Measurements from ENCODE around the gene COX7B2.

Gene COX7B2, protein sequence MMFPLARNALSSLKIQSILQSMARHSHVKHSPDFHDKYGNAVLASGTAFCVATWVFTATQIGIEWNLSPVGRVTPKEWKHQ

GRCh38 chr4:46909078-46909477, at the start of gene COX7B2:
Gene COX7B2, minus strand, starts transcription at chr4:46909245. Its CDS starts 174,053 bp downstream, at chr4:46735192.
- DNase-seq = no peak

DNA sequence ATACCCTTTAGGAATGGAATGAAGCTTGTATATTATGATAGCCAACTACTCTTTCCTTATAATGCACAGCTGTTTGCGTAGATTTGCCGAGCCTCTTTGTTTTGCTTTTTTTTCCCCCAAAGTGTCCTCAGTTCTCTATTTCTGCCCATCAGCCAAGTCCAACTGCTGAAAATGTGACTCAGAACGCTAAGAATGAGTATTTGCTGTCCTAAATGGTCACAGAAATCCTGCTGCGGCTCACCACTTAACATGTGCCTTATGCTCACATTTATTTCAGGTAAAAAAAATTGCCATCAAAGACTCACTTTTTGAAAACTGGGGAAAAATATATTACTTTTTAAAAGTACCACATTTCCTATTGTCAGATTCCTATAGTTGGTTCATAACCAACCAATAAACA, 47.4 kb upstream of the COX7B2 start:
- no peak for DNase-seq

DNA sequence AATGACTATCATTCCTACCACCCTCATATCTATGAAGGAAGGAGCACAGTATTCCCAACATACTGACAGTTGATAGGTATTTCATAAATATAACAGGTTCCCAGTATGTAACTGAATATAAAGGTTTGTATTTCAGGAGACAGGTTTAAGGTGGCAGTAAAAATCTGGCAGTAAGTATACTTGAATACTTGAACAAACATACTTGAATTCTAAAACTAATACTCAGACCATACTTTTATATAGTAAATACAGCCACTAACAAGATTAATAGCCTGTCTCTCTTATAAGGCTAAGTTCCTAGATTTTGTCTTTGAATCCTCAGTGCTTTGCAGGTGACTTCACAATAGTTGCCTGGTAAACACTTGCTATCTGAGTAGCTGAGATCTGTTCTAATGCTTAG, 46.6 kb upstream of the COX7B2 start:
- no peak for DNase-seq

DNA sequence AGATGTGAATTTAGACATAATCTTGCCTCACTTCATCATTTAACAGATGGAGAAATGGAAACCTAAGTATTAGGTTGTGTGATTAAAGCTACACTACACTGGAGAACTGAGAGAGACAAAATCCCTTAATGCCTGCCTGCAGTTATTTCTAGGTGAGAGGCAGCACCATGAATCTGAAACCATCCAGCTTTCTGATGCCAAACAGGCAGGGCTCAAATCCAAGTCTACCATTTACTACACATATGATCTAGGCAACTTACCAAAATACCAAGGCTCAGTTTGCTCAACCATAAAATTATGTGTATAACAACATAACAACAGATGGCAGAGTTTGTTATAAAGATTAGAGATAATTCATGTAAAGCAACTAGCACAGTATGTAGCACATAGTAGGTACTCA, 45.6 kb upstream of the COX7B2 start:
- no peak for DNase-seq

- DNase-seq = no peak
Observed at GRCh38 chr4:46953564-46953963, 44.5 kb upstream of the COX7B2 start.

GRCh38 chr4:46952451-46952850, 43.4 kb upstream of the COX7B2 start:
- DNase-seq = no peak

DNA sequence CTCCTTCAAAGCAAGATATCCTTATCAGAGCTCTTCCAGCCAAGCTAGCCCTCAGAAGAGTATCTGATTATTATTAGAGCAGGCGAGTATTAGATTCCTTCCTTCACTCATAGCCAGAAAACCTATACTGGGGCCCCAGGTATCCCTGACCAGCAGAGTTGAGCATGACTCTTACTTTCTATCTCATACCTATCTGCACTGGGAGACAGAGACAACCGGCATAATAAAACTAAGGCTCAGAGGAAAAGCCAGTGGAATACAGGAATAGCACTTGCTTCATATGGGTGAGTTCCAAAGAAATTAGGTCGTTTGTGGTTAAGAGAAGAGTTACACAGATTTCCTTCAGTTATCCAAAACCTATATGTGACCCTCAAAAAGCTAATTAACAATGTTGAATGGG, 41.8 kb upstream of the COX7B2 start:
- no peak for DNase-seq

DNA sequence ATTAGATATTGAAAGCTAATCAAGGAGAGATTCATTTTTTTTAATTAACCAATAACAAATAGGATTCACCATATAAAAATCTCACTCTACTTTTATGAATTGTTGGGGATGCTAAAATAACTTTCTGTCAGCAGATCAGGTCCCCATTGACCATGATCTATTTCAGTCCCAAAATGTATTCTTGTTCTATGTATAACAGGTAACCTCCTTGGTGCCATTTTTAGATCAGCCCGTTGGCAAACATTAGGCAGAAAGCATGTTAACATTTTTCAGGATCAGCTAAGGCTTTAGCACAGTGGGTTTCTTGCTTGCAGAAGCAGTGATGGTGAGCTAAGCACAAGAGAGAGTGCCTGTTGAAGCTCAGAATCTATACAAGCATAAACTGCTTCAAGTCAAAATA, 40.8 kb upstream of the COX7B2 start:
- no peak for DNase-seq

DNA sequence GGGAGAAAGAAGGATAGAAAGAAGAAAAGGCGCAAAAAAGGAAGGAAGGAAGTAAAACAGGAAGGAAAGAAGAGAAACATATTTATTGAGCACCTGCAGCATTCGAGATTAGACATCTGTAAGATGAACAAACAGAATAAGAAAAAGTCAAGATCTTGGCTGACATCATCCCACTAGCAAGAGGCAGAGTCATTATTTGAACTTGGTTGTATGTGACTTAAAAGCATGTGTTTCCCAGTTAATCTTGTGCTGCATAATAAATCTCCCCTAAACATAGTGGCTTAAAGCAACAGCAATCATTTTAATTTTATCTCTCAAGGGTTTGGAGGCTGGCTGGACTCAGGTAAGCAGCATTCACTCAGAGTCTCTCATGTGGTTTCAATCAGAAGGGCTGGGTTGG, 38.5 kb upstream of the COX7B2 start:
- no peak for DNase-seq

GRCh38 chr4:46946919-46947536, 38.0 kb upstream of the COX7B2 start:
- no peak for DNase-seq

DNA sequence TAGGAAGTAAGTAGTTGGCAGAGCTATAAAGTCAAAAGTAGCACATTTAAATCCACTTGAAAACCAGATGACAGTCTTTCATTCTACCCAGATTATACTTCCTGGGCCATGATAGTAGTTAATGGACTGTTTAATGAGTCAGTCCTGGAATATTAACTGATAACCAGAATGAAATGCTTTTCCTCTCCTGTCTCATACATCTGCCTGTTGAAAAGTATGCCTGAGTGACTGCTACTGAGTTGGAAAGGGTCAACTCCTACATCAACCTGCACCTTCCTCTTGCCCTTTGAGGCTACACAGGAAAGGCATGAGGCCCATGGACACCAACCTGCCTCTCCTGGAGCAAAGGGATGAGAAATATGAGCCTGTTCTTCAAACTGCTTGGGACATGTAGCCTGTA, 36.0 kb upstream of the COX7B2 start:
- DNase-seq = no peak

GRCh38 chr4:46944345-46944744, 35.3 kb upstream of the COX7B2 start:
- DNase-seq = no peak

- no peak for DNase-seq
Observed at GRCh38 chr4:46937493-46937892, 28.4 kb upstream of the COX7B2 start.

DNA sequence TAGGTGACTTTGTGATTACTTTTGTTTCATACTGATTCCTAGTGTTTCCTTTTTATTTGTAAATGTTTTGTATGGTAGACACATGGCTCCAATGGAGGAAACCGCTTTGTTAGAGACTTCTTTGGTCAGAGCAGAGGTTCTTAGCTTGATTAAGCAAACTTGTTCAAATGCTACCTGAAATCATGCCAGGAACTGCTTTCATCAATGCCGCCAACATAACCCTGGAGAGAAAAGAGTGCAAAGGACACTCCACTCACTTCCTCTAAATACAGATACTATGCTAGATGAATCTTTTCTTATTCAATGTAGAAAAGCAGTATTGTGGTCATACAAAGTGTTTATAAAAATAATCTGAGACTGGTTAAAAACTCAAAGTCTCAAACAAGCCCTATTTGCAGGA, 25.7 kb upstream of the COX7B2 start:
- DNase-seq = no peak

DNA sequence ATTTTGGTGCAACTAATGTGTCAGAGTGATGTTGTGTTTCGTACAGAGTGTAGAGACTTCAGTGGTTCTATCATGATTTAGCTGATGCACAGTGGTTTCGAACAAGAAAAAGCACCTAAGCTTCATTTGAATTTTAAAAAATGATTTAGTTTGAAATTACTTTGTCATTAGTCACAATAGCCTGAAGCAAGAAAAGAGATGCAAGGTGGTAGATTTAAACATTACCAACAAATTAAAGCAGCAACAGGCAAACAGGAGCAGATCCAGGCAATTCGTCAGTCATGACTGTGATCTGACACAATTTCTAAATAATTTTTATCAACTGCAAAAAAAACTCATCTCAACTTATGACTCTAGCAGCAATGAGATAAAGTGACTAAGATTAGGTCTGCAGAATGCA, 24.6 kb upstream of the COX7B2 start:
- no peak for DNase-seq

DNA sequence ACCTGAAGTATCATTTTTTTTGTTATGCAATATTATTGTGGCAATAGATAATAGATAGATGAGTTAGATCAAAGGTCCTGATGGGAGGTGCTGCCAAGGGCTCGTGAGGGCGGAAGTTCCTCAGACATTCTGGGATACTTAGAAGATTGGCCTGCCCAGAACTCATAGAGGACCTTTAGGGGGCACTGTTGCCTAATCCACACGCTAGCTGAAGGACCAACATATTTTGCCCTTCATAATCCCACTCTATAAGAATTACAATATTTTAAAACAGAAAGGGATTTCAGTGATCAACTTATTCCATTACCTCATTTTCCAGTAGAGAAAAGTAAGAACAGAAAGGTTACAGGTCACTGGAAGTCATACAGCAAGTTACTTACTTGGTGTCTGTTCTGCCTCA, 22.9 kb upstream of the COX7B2 start:
- no peak for DNase-seq

DNA sequence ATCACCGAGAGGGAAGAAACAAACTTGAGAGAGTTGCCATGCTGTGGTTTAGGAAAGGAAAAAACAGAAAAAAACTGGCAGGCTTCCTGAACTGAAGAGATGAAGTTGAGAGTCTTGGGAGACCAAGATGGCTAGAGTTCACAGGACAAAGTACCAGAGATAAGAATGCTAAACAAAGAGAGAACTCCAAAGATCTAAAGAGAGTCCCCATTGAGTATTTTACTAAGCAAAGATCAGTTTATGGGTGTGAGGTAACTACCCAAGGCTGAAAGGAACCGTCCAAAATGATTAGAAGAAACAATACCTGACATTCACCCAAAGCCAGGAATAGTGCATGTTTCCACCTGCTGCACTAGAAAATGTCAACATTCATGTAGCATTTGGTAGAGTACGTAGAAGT, 21.8 kb upstream of the COX7B2 start:
- no peak for DNase-seq

- DNase-seq = no peak
Observed at GRCh38 chr4:46927201-46927600, 18.2 kb upstream of the COX7B2 start.

DNA sequence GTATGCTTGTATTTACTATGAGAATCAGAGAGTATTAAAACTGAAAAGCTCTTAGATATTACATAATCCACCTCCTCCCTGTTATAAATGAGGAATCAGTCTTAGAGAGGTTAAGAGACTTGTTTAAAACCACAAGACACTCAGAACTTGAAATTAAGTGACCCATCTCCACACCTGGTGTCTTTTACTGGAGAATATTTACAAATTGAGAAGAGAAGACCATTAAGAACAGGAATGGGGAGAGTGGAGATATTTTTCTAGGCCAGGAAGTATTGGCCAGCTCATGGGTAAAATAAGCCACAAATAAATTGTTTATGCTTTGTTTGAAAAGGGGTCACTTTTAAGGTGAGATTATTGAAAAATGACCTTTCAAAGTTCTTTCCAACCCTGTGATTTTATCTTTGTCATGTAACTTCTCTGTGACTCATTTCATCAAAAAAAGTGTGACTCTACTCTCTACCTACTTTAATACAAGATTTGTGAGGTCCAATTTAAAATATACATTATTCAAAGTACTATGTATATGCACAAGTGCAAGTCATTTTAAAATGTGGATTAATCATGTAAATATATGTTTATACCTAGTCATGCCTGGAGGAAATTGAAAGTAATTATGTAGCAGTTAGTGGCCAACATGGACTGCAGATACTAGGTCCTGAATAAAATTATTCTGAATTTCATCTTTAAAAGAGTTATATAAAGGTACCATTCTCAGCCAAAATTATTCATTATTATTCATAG, 15.9 kb upstream of the COX7B2 start:
- DNase-seq = no peak

DNA sequence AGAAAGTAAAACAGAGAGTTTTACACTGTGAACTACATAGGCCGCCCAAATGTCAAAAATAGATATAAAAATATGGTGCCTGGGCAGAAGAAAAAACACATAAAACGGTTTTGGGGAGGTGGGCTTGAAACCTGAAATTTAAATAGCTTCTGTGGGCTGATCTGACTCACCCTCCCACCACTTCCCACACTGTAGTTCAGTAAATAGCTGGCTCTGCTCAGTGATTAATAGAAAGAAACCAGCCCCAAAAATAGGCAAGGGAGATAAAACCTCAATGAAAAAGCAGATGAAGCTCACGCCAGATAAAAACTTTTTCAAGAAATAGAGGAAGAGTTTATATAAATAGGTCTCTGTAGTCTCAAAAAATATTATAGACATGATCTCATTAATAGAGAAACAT, 13.2 kb upstream of the COX7B2 start:
- no peak for DNase-seq

DNA sequence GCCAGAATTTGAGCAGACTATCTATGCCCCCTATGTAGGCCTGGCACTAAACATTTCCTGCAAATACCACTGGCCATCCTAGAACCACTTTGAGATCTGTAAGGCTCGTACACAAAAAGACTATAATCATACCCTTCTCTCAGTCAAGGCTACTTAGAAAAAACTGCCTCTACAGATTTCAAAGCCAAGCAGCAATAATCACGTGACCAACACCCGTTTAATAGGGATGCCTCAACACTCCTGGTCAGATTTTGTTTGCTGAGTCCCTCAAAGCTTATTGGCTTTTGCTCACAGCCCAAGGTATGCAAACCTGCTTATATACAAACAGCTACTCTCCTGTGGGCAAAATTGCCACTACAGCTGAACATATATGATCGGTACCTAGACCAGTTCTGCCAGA, 897 bp downstream of the COX7B2 start:
- DNase-seq = no peak

- no peak for DNase-seq
Observed at GRCh38 chr4:46900082-46900481, 9.0 kb downstream of the COX7B2 start.

DNA sequence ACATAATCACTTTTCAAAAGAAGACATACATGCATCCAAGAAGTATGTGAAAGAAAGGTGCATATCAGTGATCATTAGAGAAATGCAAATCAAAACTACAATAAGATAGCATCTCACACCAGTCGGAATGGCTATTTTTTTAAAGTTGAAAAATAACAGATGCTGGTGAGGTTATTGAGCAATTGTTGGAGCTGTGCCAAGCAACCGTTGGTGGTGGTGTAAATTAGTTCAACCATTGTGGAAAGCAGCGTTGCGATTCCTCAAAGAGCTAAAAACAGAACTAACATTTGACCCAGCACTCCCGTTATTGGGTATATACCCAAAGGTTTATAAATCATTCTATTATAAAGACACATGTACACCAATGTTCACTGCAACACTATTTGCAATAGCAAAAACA, 14.2 kb downstream of the COX7B2 start:
- no peak for DNase-seq

DNA sequence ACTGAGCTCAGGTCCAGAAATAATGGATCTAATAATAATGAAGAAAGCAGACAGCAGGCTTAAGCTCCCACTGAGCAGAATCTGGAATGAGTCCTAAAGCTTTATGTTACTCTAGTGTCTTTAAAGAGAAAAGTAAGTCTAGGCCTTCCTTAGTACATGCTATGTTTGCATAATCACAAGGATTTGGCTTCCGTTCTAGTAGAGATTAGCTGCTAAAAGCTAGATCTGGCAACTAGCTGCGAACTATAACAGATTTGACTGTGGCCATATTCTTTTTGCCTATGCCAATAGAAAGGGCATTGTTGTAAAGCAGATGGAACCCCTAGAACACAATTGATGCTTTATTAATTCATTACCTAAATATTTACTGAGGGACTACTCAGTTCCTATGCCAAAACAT, 19.0 kb downstream of the COX7B2 start:
- DNase-seq = no peak

DNA sequence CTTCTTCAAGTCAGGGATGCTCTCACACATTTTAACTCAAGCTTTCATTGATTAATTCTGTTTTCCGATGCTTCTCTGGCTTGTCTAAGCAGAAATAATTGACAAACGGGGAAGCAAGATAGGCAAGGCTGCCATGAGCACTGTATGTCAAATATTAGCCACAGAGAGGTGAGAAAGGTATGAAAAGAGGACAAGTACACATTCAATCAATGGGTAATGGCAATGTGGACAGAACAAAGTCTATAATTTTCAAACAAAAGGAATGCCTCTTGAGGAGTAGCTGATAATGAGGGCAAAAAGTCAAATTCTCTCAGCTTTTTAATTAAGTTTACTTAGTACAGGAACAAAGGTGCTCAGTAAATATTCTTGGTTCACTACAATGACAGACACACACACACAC, 19.6 kb downstream of the COX7B2 start:
- DNase-seq = no peak

All from CD4-positive, alpha-beta T cell treated with Interleukin-17A for 4 hours (primary cell).